Esophagus (tissue), 2 donors: ENCODE data around the gene SLC28A3. TPM values are rescaled to one million over a fixed set of nuclear protein-coding genes. Genes with fewer than 3 reads are reported as not detected.
A peak's percentile ranks its signal among the peaks of the same experiment; 100 is the strongest.

Experiments used
- H3K27ac ChIP-seq, 2 donors: one replicate each; pipeline ENCODE4 v1.5.1; 2013; ENCODE audit warnings: low read depth in 2 of 2, mild to moderate bottlenecking in 2 of 2, inconsistent platforms in 1 of 2, low read length in 1 of 2, moderate library complexity in 1 of 2
- H3K27me3 ChIP-seq, 2 donors: one replicate each; pipeline ENCODE4 v1.6.1; 2013; ENCODE audit warnings: low read length in 2 of 2, control low read depth in 1 of 2, mild to moderate bottlenecking in 1 of 2; ENCODE audit not compliant: insufficient read depth in 2 of 2, control insufficient read depth in 1 of 2
- H3K36me3 ChIP-seq, 2 donors: one replicate each; pipeline ENCODE4 v1.6.1; 2013; ENCODE audit warnings: low read length in 1 of 2; ENCODE audit not compliant: control insufficient read depth in 2 of 2, insufficient read depth in 2 of 2
- H3K4me1 ChIP-seq, 2 donors: one replicate each; pipeline ENCODE4 v1.6.1; 2013; ENCODE audit warnings: low read length in 1 of 2; ENCODE audit not compliant: control insufficient read depth in 2 of 2, insufficient read depth in 2 of 2
- H3K4me3 ChIP-seq, 2 donors: one replicate each; pipeline ENCODE4 v1.5.1; 2013; ENCODE audit warnings: low read length in 2 of 2, mild to moderate bottlenecking in 2 of 2, low read depth in 1 of 2, moderate library complexity in 1 of 2
- H3K9me3 ChIP-seq, 2 donors: one replicate each; pipeline ENCODE4 v1.6.1; 2013; ENCODE audit warnings: mild to moderate bottlenecking in 2 of 2, low read depth in 1 of 2, low read length in 1 of 2, moderate library complexity in 1 of 2; ENCODE audit not compliant: control insufficient read depth in 2 of 2, insufficient read depth in 1 of 2
- WGBS, 2 donors: extraction: QIAGEN DNeasy Blood & Tissue Kit; methylation state at CpG; one replicate each; pipeline ENCODE4 v1.1.7; 2013; 5-methylcytosine and 5-hydroxymethylcytosine counted together
- polyA plus RNA-seq, 2 donors: library from polyadenylated mRNA; stranded (reverse); fragments of 200-250 nt; gene quantifications; one replicate each; pipeline ENCODE4 v1.2.3, GENCODE V29; 2013
- donor health status: healthy with polysubstance abuse.
- donor health status: Bipolar disorder and iron deficiency.

The SLC28A3 gene
- polyA plus RNA-seq, 2 donors, result 4.7 to 6.1 TPM

DNA sequence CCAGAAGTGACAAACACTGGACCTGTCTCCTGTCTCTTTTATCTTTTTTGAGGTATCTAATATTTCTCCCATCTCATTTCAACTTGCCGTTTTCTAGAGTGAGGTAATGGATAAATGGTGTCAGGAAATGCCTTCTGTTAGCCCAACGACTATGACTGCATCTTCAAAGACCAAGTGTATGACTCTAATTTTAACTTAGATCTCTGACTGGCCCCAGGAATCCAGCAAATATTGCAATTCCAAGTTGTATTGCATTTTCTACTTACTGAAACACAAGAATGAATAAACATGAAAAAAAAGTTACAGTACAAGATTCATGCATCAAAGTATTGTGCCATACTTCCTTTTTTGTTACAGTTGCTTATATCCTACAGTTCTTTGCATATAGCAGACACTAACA is 26.3 kb downstream of the SLC28A3 start:
- WGBS, 2 donors, result 64% methylated on average over 2 of the region's 2 CpGs
- H3K4me3 ChIP-seq, result no peak overlapping the region
- no peaks in the 10 kb centered on the region for H3K4me1 ChIP-seq
- no peaks in the 10 kb centered on the region for H3K36me3 ChIP-seq
- H3K9me3 ChIP-seq, result no peaks in the 10 kb centered on the region
- no peak overlapping the region for H3K27ac ChIP-seq
- H3K27me3 ChIP-seq, result no peaks in the 10 kb centered on the region

DNA sequence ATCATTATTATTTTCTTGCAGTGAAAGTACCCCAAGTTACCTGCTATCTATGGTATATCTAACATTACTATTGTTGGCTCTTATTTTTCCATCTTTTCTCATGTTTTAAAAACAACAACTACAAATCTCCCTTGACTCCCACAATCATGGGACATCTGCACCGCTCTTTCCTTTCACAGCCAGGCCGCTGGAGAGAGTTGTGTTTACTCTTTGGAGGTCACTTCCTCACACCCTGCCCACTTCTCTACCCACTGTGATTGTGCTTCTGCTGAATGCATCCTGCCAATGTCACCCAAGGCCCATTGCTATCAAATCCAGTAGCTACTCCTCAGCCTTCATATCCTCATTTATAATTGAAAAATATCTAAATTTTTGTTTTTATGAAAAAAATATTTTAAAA is 29.7 kb downstream of the SLC28A3 start:
- 67 to 77% methylated on average over 2 of the region's 2 CpGs for WGBS, 2 donors
- H3K9me3 ChIP-seq, result no peaks in the 10 kb centered on the region
- H3K36me3 ChIP-seq, result no peaks in the 10 kb centered on the region

DNA sequence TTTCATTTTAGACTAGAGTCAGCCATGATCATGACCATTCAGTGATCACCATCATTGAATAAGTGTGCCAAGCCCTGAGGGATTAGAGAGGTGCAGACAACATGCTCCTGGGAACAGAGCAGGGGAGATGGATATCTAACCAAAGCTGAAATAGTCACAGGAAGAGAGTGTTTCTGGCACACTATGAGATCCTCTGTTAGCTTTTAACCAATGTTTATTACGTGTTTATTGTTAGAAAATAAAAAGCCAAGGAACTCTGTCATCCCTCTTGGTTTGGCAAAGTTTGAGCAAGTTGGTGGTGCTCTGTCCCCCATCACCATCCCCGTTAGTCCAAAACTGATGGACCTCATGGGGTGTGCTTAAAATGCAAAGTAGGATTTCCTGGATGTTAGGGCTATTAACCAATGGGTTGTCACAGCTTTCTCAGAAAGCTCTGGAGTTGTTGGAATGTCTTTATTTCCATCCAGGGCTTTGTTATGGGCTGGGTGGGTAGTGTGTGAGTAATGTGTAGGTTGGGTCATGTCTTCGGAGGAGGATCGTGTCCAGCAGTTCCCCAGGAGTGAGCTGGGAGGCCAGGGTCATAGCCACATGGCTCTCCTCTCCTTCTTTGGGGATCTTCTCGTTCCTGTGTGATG is 34.9 kb downstream of the SLC28A3 start:
- no peaks in the 10 kb centered on the region for H3K9me3 ChIP-seq
- peaks cover 0 to 1% of the 10 kb centered on the region in 2 donors for H3K4me1 ChIP-seq
- WGBS, 2 donors, result 81 to 82% methylated on average over 5 of the region's 5 CpGs
- no peak overlapping the region for H3K27ac ChIP-seq
- no peaks in the 10 kb centered on the region for H3K27me3 ChIP-seq
- H3K4me3 ChIP-seq, result no peak overlapping the region
- no peaks in the 10 kb centered on the region for H3K36me3 ChIP-seq

More for the DNA sequence above, 29.7 kb downstream of the SLC28A3 start:
- H3K27ac ChIP-seq, result no peak overlapping the region
- H3K27me3 ChIP-seq, result no peaks in the 10 kb centered on the region
- no peak overlapping the region for H3K4me3 ChIP-seq
- H3K4me1 ChIP-seq, result no peaks in the 10 kb centered on the region

DNA sequence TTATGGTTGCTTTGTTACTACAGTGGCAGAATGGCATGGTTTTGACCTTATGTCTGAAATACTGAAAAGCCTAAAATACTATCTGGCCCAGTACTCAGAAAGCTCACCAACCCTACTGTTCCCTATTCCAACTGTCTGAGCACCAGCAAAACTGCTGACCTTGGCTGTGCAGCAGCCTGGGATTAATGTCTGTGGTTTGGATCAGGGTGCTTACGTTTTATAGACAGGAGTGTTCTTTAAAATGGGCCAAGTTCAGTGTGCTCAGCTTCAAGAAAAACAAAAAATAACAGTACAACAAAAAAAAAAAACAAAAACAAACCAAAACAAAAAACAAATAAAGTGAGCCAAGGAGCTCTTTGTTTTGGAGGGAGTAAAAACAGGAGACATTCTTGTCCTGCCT is 36.4 kb downstream of the SLC28A3 start:
- H3K9me3 ChIP-seq, result no peaks in the 10 kb centered on the region
- H3K36me3 ChIP-seq, result no peaks in the 10 kb centered on the region
- H3K27me3 ChIP-seq, result no peaks in the 10 kb centered on the region
- H3K4me1 ChIP-seq, result peaks cover 0 to 4% of the 10 kb centered on the region in 2 donors
- WGBS, 2 donors, result 26 to 62% methylated on average over 1 of the region's 1 CpG
- no peak overlapping the region for H3K27ac ChIP-seq
- no peak overlapping the region for H3K4me3 ChIP-seq

DNA sequence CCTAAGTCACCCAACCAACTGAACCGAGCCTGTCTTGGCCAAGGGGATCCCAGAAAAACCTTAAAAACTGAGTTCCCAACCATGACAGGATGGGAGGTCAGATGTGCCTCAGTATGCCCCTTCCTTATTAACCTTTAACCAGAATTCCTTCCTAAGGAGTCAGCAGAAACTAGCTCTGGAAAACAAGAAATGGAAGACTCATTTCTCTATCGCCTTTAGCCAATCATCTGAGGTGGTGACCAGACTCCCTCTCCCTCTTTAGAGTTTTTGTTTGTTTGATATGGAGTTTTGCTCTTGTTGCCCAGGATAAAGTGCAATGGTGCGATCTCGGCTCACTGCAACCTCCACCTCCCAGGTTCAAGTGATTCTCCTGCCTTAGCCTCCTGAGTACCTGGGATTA is 37.5 kb downstream of the SLC28A3 start:
- Histone ChIP-seq H3K4me3 (no peak overlapping the region), H3K27ac (no peak overlapping the region), H3K9me3 (no peaks in the 10 kb centered on the region), H3K4me1 (peaks cover 0 to 4% of the 10 kb centered on the region in 2 donors), H3K36me3 (no peaks in the 10 kb centered on the region), H3K27me3 (no peaks in the 10 kb centered on the region)
- 91% methylated on average over 4 of the region's 4 CpGs for WGBS, 2 donors

DNA sequence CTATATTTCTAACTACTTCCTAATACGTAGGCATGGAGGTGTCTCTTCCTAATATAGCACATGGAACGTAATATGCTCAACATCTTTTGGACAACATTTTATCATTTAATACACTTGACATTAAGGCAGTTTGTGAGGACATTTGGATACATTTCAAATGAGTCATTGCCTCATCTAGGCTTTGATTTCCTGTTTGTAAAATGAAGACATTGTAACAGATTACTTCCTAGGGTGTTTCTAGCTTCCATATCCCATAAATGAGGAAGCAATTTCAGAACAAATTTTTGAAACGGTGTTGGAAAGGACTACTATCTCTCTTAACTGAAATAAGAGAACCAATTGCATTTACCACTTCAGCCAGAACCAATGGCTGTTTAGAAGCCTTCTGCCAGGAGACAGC is 38.7 kb downstream of the SLC28A3 start:
- H3K27ac ChIP-seq, result no peak overlapping the region
- H3K36me3 ChIP-seq, result no peaks in the 10 kb centered on the region
- no peaks in the 10 kb centered on the region for H3K9me3 ChIP-seq
- no peaks in the 10 kb centered on the region for H3K27me3 ChIP-seq
- WGBS, 2 donors, result 33 to 37% methylated on average over 3 of the region's 3 CpGs
- H3K4me3 ChIP-seq, result no peak overlapping the region
- H3K4me1 ChIP-seq, result peaks cover 0 to 4% of the 10 kb centered on the region in 2 donors

DNA sequence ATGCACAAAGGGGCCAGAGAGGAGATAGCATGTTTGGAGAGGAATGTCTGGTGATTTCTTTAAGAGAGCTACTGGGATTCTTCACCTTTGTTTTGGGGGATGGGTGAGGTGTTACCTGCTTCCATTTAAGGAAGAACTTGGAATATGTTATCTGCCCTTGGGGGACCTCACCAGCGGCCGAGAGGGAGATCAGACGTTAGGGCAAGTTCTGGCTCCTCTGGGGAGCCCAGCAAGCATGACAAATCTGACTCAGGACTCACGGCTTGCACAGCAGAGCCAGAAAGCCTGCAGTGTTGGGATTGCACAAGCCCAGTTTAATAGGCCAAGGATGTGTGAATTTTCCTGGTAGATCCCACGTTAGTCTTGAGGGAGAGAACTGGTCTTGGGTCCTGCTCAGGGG is 40.3 kb downstream of the SLC28A3 start:
- Histone ChIP-seq H3K36me3 (no peaks in the 10 kb centered on the region), H3K27ac (peak overlapping the region; percentile 25 to 63), H3K4me3 (no peak overlapping the region), H3K4me1 (peaks cover 2 to 4% of the 10 kb centered on the region in 2 donors), H3K9me3 (no peaks in the 10 kb centered on the region), H3K27me3 (no peaks in the 10 kb centered on the region)
- WGBS, 2 donors, result 42 to 58% methylated on average over 5 of the region's 5 CpGs

DNA sequence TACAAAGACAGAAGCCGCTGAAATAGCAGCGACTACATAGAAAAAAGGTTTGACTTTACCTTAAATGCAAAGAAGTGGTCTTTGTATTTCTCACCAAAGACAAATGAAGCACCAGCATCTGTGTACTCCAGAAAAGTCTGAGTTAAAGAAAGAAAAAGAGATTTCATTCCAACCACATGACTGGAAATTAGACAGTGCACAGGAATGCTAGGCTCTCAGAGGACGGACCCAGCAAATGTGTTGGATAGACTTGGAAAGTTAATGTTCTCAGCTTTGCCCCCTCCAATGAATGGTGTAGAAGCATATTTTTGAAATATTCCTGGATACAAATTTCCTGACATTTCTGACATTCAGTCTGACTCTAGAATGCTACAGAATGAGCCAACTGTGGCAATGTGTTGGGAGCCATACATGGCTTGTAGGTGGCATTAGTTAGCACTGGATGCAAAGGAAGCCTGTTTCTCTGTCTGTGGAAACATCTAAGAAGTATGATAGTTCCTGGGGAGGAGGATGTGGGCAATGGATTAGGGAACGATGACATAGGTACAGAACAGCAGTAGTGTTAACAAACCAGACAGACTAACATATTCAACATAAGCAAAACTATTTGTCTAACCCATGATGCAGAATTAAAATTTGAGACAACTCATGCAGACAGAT is 43.3 kb downstream of the SLC28A3 start:
- 85 to 88% methylated on average over 4 of the region's 4 CpGs for WGBS, 2 donors
- Histone ChIP-seq H3K36me3 (no peaks in the 10 kb centered on the region), H3K4me3 (no peak overlapping the region), H3K4me1 (peaks cover 2 to 4% of the 10 kb centered on the region in 2 donors), H3K9me3 (no peaks in the 10 kb centered on the region), H3K27ac (no peak overlapping the region), H3K27me3 (no peaks in the 10 kb centered on the region)

DNA sequence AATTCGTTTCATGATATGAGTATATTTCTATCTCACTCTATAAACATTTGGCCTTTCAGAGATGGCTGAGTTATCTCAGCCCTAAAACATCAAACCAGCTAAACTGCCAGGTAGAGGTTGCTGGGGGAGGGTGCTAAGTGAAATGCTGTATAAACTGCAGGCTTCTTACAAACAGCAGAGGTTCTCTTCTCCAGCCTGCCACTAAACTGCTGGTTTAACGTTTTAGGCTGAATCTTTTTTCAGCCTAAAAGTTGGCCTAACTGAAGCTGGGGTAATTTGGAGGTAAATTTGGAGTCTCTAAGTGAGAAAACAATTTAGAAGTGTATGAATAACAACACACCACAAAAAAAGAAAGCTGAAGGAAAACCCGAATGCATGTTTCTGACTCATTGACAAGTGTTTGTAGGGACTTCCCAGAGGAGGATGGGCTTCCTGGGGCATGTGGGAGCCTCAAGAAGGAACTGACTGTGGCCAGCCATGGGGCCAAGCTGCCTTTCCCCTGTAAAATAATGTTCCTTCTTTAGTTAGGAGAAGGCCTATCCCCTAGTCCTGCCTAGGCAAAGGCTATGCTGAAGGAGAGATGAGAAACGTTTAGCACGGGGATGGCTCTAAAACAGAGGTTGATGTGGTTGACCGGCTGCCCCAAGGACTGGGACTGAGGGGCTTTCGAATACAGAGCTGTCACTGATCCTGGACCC is 44.3 kb downstream of the SLC28A3 start:
- no peak overlapping the region for H3K27ac ChIP-seq
- WGBS, 2 donors, result 62% methylated on average over 7 of the region's 7 CpGs
- H3K4me1 ChIP-seq, result peaks cover 2 to 4% of the 10 kb centered on the region in 2 donors
- no peaks in the 10 kb centered on the region for H3K9me3 ChIP-seq
- H3K4me3 ChIP-seq, result no peak overlapping the region
- no peaks in the 10 kb centered on the region for H3K36me3 ChIP-seq
- H3K27me3 ChIP-seq, result no peaks in the 10 kb centered on the region
